K562 (cell line): ENCODE results near the gene ZNF335. TPM values are rescaled to one million over a fixed set of nuclear protein-coding genes. Genes with fewer than 3 reads are reported as not detected.
A peak's percentile ranks its signal among the peaks of the same experiment; 100 is the strongest.

Source experiments
- ATAC-seq: fragments of 200-7000 bp; cut with Tn5 transposase; 3 replicates; pipeline ENCODE4 v1.9.1; 2020; ENCODE audit warnings: moderate library complexity
- BruUV-seq: library from RNA; stranded (reverse); fragments of 400-500 nt; replicated peaks from 2 replicates; lab custom pipeline; 2021; lab: Mats Ljungman, UMichigan
- CTCF ChIA-PET: fragments of 300-600 bp; formaldehyde crosslinking; extraction: SDS; loops from one replicate; lab custom pipeline; 2021; ENCODE audit warnings: low intra/inter-chr PET ratio; lab: Yijun Ruan, JAX
- POLR2A ChIA-PET: fragments of 300-600, 350-650 bp; sonication (Branson Sonifier 250); formaldehyde crosslinking; extraction: SDS; loops from one replicate; lab custom pipeline; 2021; ENCODE audit warnings: antibody characterized with exemption, inconsistent platforms; lab: Yijun Ruan, JAX
- DNase-seq, 4 experiments: peaks; one replicate each; pipeline versions ENCODE4 v3.0.0 to v3.0.0-alpha.2; 2011 to 2018; ENCODE audit warnings: low spot score in 3 of 4, mixed read lengths in 3 of 4; ENCODE audit errors: extremely low read depth in 1 of 4
- FAIRE-seq: peaks from 2 replicates; lab custom pipeline; 2011; peaks lifted over from hg19 to GRCh38; lab: Jason Lieb, UNC
- H2AFZ ChIP-seq: 2 replicates; pipeline ENCODE4 v1.6.0; 2011; ENCODE audit warnings: low read depth, low read length, control low read depth, inconsistent platforms
- H3K27ac ChIP-seq: fragments of 200-600 bp; 3 replicates; pipeline ENCODE4 v1.8.0; 2011; ENCODE audit warnings: low read depth, mild to moderate bottlenecking, control low read depth, inconsistent platforms, low read length, moderate library complexity, mixed read lengths; ENCODE audit errors: extremely low read depth
- H3K27me3 ChIP-seq, 2 experiments: fragments of 300-600 bp in 1 of 2; 2 replicates in 1 of 2; 3 replicates in 1 of 2; pipeline versions ENCODE4 v1.6.0 to v1.8.0; 2011; ENCODE audit warnings: inconsistent platforms in 2 of 2, low read length in 2 of 2, mild to moderate bottlenecking in 1 of 2, mixed read lengths in 1 of 2, moderate library complexity in 1 of 2; ENCODE audit not compliant: control insufficient read depth in 2 of 2, insufficient read depth in 2 of 2
- H3K36me3 ChIP-seq: fragments of 300-600 bp; 3 replicates; pipeline ENCODE4 v1.8.0; 2011; ENCODE audit warnings: mild to moderate bottlenecking, low read length, inconsistent platforms; ENCODE audit not compliant: control insufficient read depth, insufficient read depth
- H3K4me1 ChIP-seq, 2 experiments: fragments of 200-600 bp in 1 of 2; replicated peaks in 1 of 2; 2 replicates in 1 of 2; 3 replicates in 1 of 2; pipeline versions ENCODE4 v1.5.1 to v1.8.0; 2011; ENCODE audit warnings: inconsistent platforms in 2 of 2, low read length in 2 of 2, mild to moderate bottlenecking in 1 of 2, mixed read lengths in 1 of 2, moderate library complexity in 1 of 2; ENCODE audit not compliant: control insufficient read depth in 2 of 2, insufficient read depth in 2 of 2
- H3K4me2 ChIP-seq: 2 replicates; pipeline ENCODE4 v1.6.1; 2011; ENCODE audit warnings: low read length, control low read depth, inconsistent platforms, mixed read lengths; ENCODE audit not compliant: insufficient read depth
- H3K4me3 ChIP-seq: fragments of 200-600 bp; sonication (generic), shearing (Covaris generic); 2 replicates; pipeline ENCODE4 v1.5.1; 2016; ENCODE audit warnings: control low read depth, inconsistent platforms
- H3K79me2 ChIP-seq: fragments of 200-600 bp; 3 replicates; pipeline ENCODE4 v1.8.0; 2011; ENCODE audit warnings: low read length, inconsistent platforms; ENCODE audit not compliant: control insufficient read depth, insufficient read depth
- H3K9ac ChIP-seq, 2 experiments: 2 replicates each; pipeline versions ENCODE4 v1.6.0 to v1.6.1; 2011; ENCODE audit warnings: low read depth in 2 of 2, low read length in 2 of 2, control low read depth in 1 of 2, inconsistent platforms in 1 of 2, mild to moderate bottlenecking in 1 of 2, mixed read lengths in 1 of 2; ENCODE audit not compliant: insufficient read depth in 1 of 2
- H3K9me1 ChIP-seq: one replicate; pipeline ENCODE4 v1.6.0; 2011; ENCODE audit warnings: inconsistent platforms, mild to moderate bottlenecking, low read length, moderate library complexity; ENCODE audit not compliant: control insufficient read depth, insufficient read depth
- H3K9me3 ChIP-seq: replicated peaks from 2 replicates; pipeline ENCODE4 v1.5.1; 2011; ENCODE audit warnings: low read depth, low read length, inconsistent platforms; ENCODE audit not compliant: control insufficient read depth, insufficient read depth
- H4K20me1 ChIP-seq: replicated peaks from 2 replicates; pipeline ENCODE4 v1.6.1; 2011; ENCODE audit warnings: low read length, inconsistent platforms, mixed read lengths; ENCODE audit not compliant: control insufficient read depth, insufficient read depth
- BRD4 ChIP-seq: fragments of 200-600 bp; sonication (generic); IDR thresholded peaks from 2 replicates; pipeline ENCODE4 v1.6.1; 2017; ENCODE audit warnings: inconsistent platforms
- DIDO1 ChIP-seq: fragments of 450-650 bp; IDR thresholded peaks from 2 replicates; pipeline ENCODE4 v1.6.1; 2016; ENCODE audit warnings: low read depth, missing biosample characterization, missing genetic modification characterization
- ESRRA ChIP-seq: fragments of 450-650 bp; IDR thresholded peaks from 2 replicates; pipeline ENCODE4 v1.6.1; 2014; ENCODE audit warnings: low read depth, mild to moderate bottlenecking, moderate library complexity, borderline replicate concordance
- HDAC6 ChIP-seq: IDR thresholded peaks from 2 replicates; pipeline ENCODE4 v1.6.1; 2012; ENCODE audit warnings: low read depth, mild to moderate bottlenecking, control low read depth, inconsistent platforms, low read length, moderate library complexity
- MAFK ChIP-seq: IDR thresholded peaks from 2 replicates; pipeline ENCODE4 v1.6.1; 2011; ENCODE audit warnings: low read length, improper control_type of control experiment
- RBM25 ChIP-seq: fragments of 200-400 bp; formaldehyde crosslinking; IDR thresholded peaks from 2 replicates; pipeline ENCODE4 v1.6.1; 2018; ENCODE audit warnings: low read length, low read depth, moderate library complexity; ENCODE audit not compliant: severe bottlenecking
- SMARCA4 ChIP-seq: fragments of 450-650 bp; IDR thresholded peaks from 2 replicates; pipeline ENCODE4 v1.6.1; 2016
- WGBS: fragments of 100-300 bp; shearing (Covaris generic); methylation state at CpG from one replicate; pipeline ENCODE4 v1.1.6; 2016; ENCODE audit warnings: low coverage, mixed read lengths; ENCODE audit not compliant: insufficient coverage; ENCODE audit errors: missing lambda C conversion rate; 5-methylcytosine and 5-hydroxymethylcytosine counted together
- in situ Hi-C: fragments of 300-500 bp; cut with MboI; formaldehyde crosslinking; loops from 4 replicates; pipeline ENCODE4 v1.15.0; 2018; ENCODE audit warnings: inconsistent platforms, mixed read lengths
- intact Hi-C: fragments of 100-400 bp; cut with micrococcal nuclease; formaldehyde crosslinking; loops from 2 replicates; pipeline ENCODE4 v1.14.2; 2022
- polyA plus RNA-seq, 8 experiments: library from polyadenylated mRNA; depleted of rRNA in 4 of 8; stranded (reverse) in 5 of 8; unstranded in 3 of 8; fragments of >200 nt; fragmentation: Nextera tagmentation in 2 of 8; fragmentation: Illumina TruSeq in 1 of 8; extraction: Ambion mirVana in 2 of 8; extraction: Trizol in 1 of 8; gene quantifications; 2 replicates each; pipeline versions ENCODE4 v1.2.1 to v1.2.3, GENCODE V29; 2011 to 2014; ENCODE audit warnings: inconsistent platforms in 1 of 8, missing spikeins in 1 of 8
- total RNA-seq, 7 experiments: library from RNA; depleted of rRNA in 6 of 7; stranded (reverse); fragments of >200 nt in 6 of 7; fragmentation: Illumina TruSeq in 2 of 7; extraction: Trizol in 2 of 7; gene quantifications; 2 replicates each; pipeline versions ENCODE4 v1.2.1 to v1.2.3, GENCODE V29; 2011 to 2021; ENCODE audit warnings: low replicate concordance in 1 of 7
- TF ChIP-seq, protein P1 (sequence below), 3 experiments: IDR thresholded peaks in 2 of 3; conservative IDR thresholded peaks in 1 of 3; 2 replicates each; pipeline ENCODE4 v1.5.1; 2011 to 2012; ENCODE audit warnings: low read length in 3 of 3, mild to moderate bottlenecking in 3 of 3, control low read depth in 2 of 3, improper control_type of control experiment in 1 of 3, inconsistent platforms in 1 of 3, low read depth in 1 of 3, mixed read lengths in 1 of 3, moderate library complexity in 1 of 3; ENCODE audit not compliant: insufficient read depth in 2 of 3

The ZNF335 gene
- total and polyA plus RNA-seq, 9 of the 15 experiments (the other 6 are each of a cell fraction or from before 2014, with no cell fraction given) = 0.39 to 16.0 (median 7.6) TPM

DNA sequence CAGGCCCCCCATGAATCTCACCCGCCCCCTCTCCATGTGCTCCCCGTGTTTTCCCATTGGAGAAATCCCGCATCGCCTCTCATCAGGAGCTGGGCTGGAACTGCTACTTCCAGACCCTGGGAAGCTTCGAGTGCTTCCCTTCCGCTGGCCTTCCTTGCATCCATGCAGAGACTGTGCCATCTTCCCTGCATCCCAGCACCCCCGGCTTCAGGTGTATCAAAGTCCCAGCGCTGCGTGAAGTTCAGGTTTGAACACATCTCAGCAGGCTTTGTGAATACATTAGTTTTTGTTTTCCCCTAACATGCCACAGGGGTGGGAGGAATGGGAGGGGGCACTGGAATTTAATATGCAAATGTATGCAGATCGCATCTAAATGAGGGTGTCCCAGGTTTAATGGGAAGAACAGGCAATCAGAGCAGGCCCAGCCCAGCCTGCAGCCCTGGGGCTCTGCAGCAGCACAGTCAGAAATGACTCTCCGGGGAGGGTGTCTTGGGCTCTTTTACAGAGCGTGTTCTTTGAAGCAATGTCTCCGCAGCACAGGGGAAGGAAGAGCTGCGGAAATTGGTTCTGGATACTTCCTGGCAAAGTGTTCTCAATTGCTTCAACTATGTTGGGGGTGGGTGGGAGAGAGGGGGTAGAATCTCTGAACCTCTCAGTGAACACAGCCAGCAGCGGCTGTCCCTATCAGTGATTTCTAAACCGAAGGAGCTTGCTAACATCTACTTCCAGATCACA, 28.4 kb upstream of the ZNF335 start (continued):
- no peak for TF ChIP-seq HDAC6
- TF ChIP-seq BRD4 = no peak
- TF ChIP-seq MAFK = no peak
- TF ChIP-seq SMARCA4 = no peak
- TF ChIP-seq, protein P1, sequence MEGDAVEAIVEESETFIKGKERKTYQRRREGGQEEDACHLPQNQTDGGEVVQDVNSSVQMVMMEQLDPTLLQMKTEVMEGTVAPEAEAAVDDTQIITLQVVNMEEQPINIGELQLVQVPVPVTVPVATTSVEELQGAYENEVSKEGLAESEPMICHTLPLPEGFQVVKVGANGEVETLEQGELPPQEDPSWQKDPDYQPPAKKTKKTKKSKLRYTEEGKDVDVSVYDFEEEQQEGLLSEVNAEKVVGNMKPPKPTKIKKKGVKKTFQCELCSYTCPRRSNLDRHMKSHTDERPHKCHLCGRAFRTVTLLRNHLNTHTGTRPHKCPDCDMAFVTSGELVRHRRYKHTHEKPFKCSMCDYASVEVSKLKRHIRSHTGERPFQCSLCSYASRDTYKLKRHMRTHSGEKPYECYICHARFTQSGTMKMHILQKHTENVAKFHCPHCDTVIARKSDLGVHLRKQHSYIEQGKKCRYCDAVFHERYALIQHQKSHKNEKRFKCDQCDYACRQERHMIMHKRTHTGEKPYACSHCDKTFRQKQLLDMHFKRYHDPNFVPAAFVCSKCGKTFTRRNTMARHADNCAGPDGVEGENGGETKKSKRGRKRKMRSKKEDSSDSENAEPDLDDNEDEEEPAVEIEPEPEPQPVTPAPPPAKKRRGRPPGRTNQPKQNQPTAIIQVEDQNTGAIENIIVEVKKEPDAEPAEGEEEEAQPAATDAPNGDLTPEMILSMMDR (IDR thresholded peaks at IDR 0.05 in 2 of 3, conservative IDR thresholded peaks at IDR 0.05 in 1 of 3; ENCODE audit: insufficient read depth in 2 of 3, low read depth in 1 of 3, low read length in 3 of 3) = no peak

DNA sequence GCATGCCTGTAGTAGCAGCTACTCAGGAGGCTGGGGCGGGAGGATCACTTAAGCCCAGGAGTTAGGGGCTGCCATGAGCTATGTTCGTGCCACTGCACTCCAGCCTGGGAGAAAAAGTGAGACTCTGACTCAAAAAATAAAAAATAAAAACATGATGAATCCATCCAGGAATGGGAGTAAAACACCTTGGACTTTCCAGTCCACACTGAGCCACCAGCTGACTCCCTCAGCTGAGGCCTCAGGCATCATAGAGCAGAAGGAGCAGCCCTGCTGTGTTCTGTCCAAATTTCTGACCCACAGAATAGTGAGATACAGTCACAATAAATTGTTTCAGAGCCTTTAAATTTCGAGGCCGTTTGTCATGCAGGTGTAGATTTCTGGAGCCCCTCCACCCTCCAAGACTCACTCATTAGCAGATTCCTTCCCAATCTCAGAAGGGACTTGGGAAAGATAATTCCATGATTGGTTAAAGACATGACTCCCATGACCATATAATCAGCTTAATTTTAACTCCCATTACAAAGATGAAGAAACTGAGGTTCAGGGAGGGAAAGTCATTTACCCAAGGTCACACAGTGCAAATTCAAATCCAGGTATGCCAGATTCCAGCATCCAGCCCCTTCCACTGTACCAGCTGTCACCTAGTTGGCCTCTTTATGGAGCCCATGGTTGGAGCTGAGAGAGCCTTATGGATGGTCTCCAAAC, 27.7 kb upstream of the ZNF335 start:
- H3K4me3 ChIP-seq = no peak overlapping the region
- no peaks in the 10 kb centered on the region for H4K20me1 ChIP-seq
- intact Hi-C loops = no loop called here
- peaks cover 34 to 44% of the 10 kb centered on the region in 2 experiments for H3K27me3 ChIP-seq
- peak; percentile 67 for TF ChIP-seq ESRRA
- no peak for TF ChIP-seq DIDO1 (tag)
- TF ChIP-seq RBM25 = peak; percentile 43
- TF ChIP-seq, all 486 proteins: peak for 2
- in situ Hi-C loops = no loop called here
- H3K36me3 ChIP-seq = no peaks in the 10 kb centered on the region
- no peak overlapping the region for H3K27ac ChIP-seq
- H3K9me3 ChIP-seq = no peaks in the 10 kb centered on the region
- POLR2A ChIA-PET = interaction anchor here (0.6 to 1.0 kb wide), 3 partner anchors 10 to 120 kb away, joined by 3 read pairs; no protein-coding TSS in a partner anchor
- H3K9me1 ChIP-seq = no peaks in the 10 kb centered on the region
- CTCF ChIA-PET = interaction anchor here (0.6 kb wide), 1 partner anchor 13 kb away, joined by 3 read pairs; no protein-coding TSS in a partner anchor
- BruUV-seq = no TSS peak
- H3K9ac ChIP-seq = no peak overlapping the region
- H3K4me1 ChIP-seq = no peaks in the 10 kb centered on the region
- DNase-seq (no peak), ATAC-seq (no peak), FAIRE-seq (no peak)
- H2AFZ ChIP-seq = no peak overlapping the region
- WGBS = 0% methylated on average over 4 of the region's 4 CpGs
- no peak overlapping the region for H3K4me2 ChIP-seq
- no peaks in the 10 kb centered on the region for H3K79me2 ChIP-seq
